ENCODE measurements around the gene SFI1.

SFI1 gene

DNA sequence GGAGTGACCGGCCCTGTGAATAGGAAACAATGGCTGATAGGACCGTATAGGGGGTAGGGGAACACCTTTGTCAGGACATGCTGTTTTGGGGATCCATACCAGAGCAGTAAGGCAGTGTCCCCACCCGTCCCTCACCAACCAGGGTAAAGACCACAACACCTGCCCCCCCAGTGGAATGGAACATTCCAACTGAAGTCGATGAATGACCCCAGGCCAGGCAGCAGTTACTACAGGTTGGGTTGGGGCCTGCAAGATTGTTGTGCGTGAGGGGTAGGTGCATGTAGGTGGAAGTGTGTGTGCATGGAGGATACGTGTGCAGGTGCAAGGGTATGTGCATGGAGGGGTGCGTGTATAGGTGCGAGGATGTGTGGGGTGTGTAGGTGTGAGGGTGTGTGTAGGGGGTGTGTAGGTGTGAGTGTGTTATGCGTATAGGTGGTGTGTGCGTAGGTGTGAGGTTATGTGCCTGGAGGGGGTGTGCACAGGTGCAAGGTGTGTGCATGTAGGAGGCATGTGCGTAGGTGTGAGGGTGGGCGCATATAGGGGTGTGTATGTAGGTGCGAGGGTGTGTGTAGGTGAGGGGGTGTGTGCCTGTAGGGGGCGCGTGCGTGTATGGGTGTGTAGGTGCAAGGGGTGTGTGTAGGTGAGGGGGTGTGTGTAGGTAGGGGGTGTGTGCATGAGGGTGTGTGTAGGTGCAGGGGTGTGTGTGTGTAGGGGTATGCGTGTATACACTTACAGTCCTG lies 132.8 kb downstream of the SFI1 start:
- Histone ChIP-seq H3K4me3 (ENCODE audit: control insufficient read depth in 1 of 7, extremely low read depth in 1 of 7, insufficient read depth in 4 of 7, low read depth in 2 of 7, low read length in 6 of 7) (peak overlapping the region in 5 of 7 experiments; percentile 67 to 86 (median 78)), H3K4me1 (ENCODE audit: control extremely low read depth in 1 of 4, control insufficient read depth in 4 of 4, insufficient read depth in 4 of 4, low read length in 3 of 4) (peaks cover 0 to 52% (median 38%) of the 10 kb centered on the region in 4 experiments), H3K27me3 (replicated peaks in 2 of 5; ENCODE audit: control insufficient read depth in 4 of 5, insufficient read depth in 5 of 5, low read length in 4 of 5) (no peaks in the 10 kb centered on the region), H3K36me3 (ENCODE audit: control insufficient read depth in 4 of 4, insufficient read depth in 4 of 4, low read length in 3 of 4) (peaks cover 3 to 68% (median 20%) of the 10 kb centered on the region in 4 experiments), H3K27ac (ENCODE audit: insufficient read depth in 1 of 2, low read depth in 1 of 2, low read length in 2 of 2, poor library complexity in 1 of 2, severe bottlenecking in 2 of 2) (peak overlapping the region in 1 of 2 experiments; percentile 82), H3K9me3 (ENCODE audit: control extremely low read depth in 1 of 5, control insufficient read depth in 4 of 5, insufficient read depth in 2 of 5, low read depth in 1 of 5, low read length in 4 of 5) (no peaks in the 10 kb centered on the region)
- CTCF ChIA-PET, result interaction anchor here (1.5 kb wide), 1 partner anchor 9 kb away, joined by 6 read pairs; no protein-coding TSS in a partner anchor
- POLR2A ChIA-PET, result no interaction called here
- WGBS (ENCODE audit: insufficient coverage), result 94% methylated on average over 10 of the region's 17 CpGs
- DNase-seq, result no peak

DNA sequence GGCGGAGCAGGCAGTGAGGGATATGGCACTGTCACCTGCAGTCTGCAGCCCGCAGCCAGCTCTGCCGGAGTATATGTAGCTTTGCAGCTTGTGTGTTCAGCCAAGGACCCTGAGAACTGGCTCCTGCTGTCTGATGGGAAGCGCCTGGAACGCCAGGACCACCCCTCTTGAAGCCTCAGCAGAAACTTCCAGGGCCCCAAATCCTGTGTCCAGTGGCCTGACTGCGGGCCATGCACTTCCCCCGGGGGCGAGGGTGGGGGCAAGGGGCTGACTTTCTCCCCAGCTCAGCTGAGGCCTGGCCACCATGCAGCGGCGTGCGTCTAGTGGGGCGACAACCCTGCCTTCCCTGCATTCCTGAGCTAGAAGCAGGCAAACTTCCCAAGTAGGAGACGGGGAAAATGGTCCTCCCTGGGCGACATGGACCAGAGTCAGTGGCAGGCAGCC lies 133.4 kb downstream of the SFI1 start:
- DNase-seq, result no peak
- ChIA-PET CTCF (interaction anchor here (1.5 to 1.9 kb wide), 2 partner anchors 9 to 73 kb away, joined by 6 to 11 read pairs; no protein-coding TSS in a partner anchor), POLR2A (interaction anchor here (0.5 kb wide), 1 partner anchor 62 kb away, joined by 3 read pairs; no protein-coding TSS in a partner anchor)
- peak overlapping the region; percentile 23 to 86 (median 74) for H3K4me3 ChIP-seq (ENCODE audit: control insufficient read depth in 1 of 7, extremely low read depth in 1 of 7, insufficient read depth in 4 of 7, low read depth in 2 of 7, low read length in 6 of 7)
- H3K36me3 ChIP-seq (ENCODE audit: control insufficient read depth in 4 of 4, insufficient read depth in 4 of 4, low read length in 3 of 4), result peaks cover 3 to 63% (median 17%) of the 10 kb centered on the region in 4 experiments
- no peaks in the 10 kb centered on the region for H3K9me3 ChIP-seq (ENCODE audit: control extremely low read depth in 1 of 5, control insufficient read depth in 4 of 5, insufficient read depth in 2 of 5, low read depth in 1 of 5, low read length in 4 of 5)
- WGBS (ENCODE audit: insufficient coverage), result 58% methylated on average over 13 of the region's 14 CpGs
- H3K27me3 ChIP-seq (replicated peaks in 2 of 5; ENCODE audit: control insufficient read depth in 4 of 5, insufficient read depth in 5 of 5, low read length in 4 of 5), result no peaks in the 10 kb centered on the region
- H3K4me1 ChIP-seq (ENCODE audit: control extremely low read depth in 1 of 4, control insufficient read depth in 4 of 4, insufficient read depth in 4 of 4, low read length in 3 of 4), result peaks cover 0 to 52% (median 38%) of the 10 kb centered on the region in 4 experiments
- H3K27ac ChIP-seq (ENCODE audit: insufficient read depth in 1 of 2, low read depth in 1 of 2, low read length in 2 of 2, poor library complexity in 1 of 2, severe bottlenecking in 2 of 2), result peak overlapping the region; percentile 40 to 82

DNA sequence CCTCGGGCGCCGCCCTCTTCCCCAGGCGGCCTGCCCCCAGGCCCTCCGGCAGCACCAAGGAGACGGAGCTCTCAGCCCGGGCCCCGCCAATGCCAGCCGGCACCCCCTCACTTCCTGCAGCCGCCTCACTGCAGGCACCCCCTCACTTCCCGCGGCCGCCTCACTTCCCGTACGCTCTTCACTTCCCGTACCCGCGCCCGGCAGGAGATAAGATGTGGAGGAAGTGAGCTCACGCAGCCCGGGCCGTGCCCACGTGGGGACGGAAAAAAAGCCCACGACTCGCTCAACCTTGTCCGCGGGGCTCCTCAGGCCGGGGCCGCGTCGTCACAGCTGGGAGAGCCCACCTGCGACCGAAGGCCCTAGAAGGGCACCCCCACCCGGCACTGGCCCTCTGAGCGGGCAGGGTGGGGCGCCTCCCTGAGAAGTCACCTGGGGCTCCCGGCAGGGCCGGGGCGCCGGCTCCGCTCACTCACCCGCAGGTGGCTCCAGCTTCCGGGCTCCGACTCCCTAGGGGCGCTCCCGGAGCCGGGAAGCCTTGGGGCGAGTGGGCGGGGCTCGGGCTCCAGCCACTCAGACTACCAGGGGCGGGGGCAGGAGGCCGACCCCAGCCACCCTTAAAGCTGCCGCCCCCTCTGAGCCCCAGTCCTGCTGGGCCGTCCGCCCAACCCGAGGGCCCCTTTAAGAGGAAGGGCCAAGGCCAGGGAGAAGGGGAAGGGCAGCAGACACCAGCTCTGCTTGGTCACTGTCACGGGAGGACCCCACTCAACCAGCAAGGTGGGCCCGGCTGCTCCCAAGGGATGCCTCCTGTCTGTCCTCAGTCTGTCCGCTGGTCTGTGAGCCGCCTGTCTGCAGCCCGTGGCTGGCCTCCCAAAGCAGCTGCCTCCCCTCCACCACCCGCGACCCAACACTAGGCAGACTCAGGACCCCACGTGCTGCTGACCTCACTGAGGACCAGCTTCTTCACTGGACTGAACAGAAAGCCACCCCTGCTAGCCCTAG lies 134.3 kb downstream of the SFI1 start:
- peak; percentile 91 to 97 (median 93) for DNase-seq
- H3K4me1 ChIP-seq (ENCODE audit: control extremely low read depth in 1 of 4, control insufficient read depth in 4 of 4, insufficient read depth in 4 of 4, low read length in 3 of 4), result peaks cover 0 to 55% (median 38%) of the 10 kb centered on the region in 4 experiments
- ChIA-PET CTCF (interaction anchor here (0.8 to 5.4 kb wide), 12 partner anchors 10 to 179 kb away, joined by 3 to 39 read pairs (median 5); partner anchors contain the start of gene PISD), POLR2A (interaction anchor here (0.5 kb wide), 1 partner anchor 63 kb away, joined by 3 read pairs; no protein-coding TSS in a partner anchor)
- peaks cover 3 to 55% (median 13%) of the 10 kb centered on the region in 4 experiments for H3K36me3 ChIP-seq (ENCODE audit: control insufficient read depth in 4 of 4, insufficient read depth in 4 of 4, low read length in 3 of 4)
- no peaks in the 10 kb centered on the region for H3K27me3 ChIP-seq (replicated peaks in 2 of 5; ENCODE audit: control insufficient read depth in 4 of 5, insufficient read depth in 5 of 5, low read length in 4 of 5)
- 2% methylated on average over 58 of the region's 65 CpGs for WGBS (ENCODE audit: insufficient coverage)
- peak overlapping the region; percentile 40 to 82 for H3K27ac ChIP-seq (ENCODE audit: insufficient read depth in 1 of 2, low read depth in 1 of 2, low read length in 2 of 2, poor library complexity in 1 of 2, severe bottlenecking in 2 of 2)
- H3K9me3 ChIP-seq (ENCODE audit: control extremely low read depth in 1 of 5, control insufficient read depth in 4 of 5, insufficient read depth in 2 of 5, low read depth in 1 of 5, low read length in 4 of 5), result no peaks in the 10 kb centered on the region
- peak overlapping the region; percentile 23 to 86 (median 74) for H3K4me3 ChIP-seq (ENCODE audit: control insufficient read depth in 1 of 7, extremely low read depth in 1 of 7, insufficient read depth in 4 of 7, low read depth in 2 of 7, low read length in 6 of 7)

DNA sequence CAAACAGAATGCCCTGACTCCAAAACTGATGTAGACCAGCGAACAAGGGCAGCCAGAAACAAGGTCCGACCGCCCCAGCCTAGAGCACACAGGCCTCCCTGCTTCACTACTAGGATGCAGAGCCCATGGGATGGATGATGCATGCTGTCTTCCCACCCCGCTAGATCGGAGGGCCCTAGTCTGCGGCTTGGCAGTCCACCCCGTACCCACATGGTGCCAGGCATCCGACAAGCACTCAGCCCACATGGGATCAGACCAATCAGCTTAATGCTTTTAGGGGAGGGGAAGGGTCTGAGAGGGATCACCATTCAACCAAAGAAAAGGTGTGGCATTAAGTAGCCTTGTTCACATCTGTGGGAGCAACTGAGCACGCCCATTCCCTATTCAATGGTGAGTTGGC lies 135.1 kb downstream of the SFI1 start:
- peak overlapping the region in 4 of 7 experiments; percentile 67 to 86 (median 76) for H3K4me3 ChIP-seq (ENCODE audit: control insufficient read depth in 1 of 7, extremely low read depth in 1 of 7, insufficient read depth in 4 of 7, low read depth in 2 of 7, low read length in 6 of 7)
- H3K36me3 ChIP-seq (ENCODE audit: control insufficient read depth in 4 of 4, insufficient read depth in 4 of 4, low read length in 3 of 4), result peaks cover 3 to 47% (median 8%) of the 10 kb centered on the region in 4 experiments
- peak overlapping the region in 1 of 2 experiments; percentile 82 for H3K27ac ChIP-seq (ENCODE audit: insufficient read depth in 1 of 2, low read depth in 1 of 2, low read length in 2 of 2, poor library complexity in 1 of 2, severe bottlenecking in 2 of 2)
- CTCF ChIA-PET, result interaction anchor here (0.8 to 5.4 kb wide), 11 partner anchors 9 to 179 kb away, joined by 3 to 39 read pairs (median 4); partner anchors contain the start of gene PISD
- H3K9me3 ChIP-seq (ENCODE audit: control extremely low read depth in 1 of 5, control insufficient read depth in 4 of 5, insufficient read depth in 2 of 5, low read depth in 1 of 5, low read length in 4 of 5), result no peaks in the 10 kb centered on the region
- POLR2A ChIA-PET, result no interaction called here
- peaks cover 0 to 56% (median 39%) of the 10 kb centered on the region in 4 experiments for H3K4me1 ChIP-seq (ENCODE audit: control extremely low read depth in 1 of 4, control insufficient read depth in 4 of 4, insufficient read depth in 4 of 4, low read length in 3 of 4)
- no peak for DNase-seq
- no peaks in the 10 kb centered on the region for H3K27me3 ChIP-seq (replicated peaks in 2 of 5; ENCODE audit: control insufficient read depth in 4 of 5, insufficient read depth in 5 of 5, low read length in 4 of 5)
- WGBS (ENCODE audit: insufficient coverage), result 84% methylated on average over 4 of the region's 9 CpGs

DNA sequence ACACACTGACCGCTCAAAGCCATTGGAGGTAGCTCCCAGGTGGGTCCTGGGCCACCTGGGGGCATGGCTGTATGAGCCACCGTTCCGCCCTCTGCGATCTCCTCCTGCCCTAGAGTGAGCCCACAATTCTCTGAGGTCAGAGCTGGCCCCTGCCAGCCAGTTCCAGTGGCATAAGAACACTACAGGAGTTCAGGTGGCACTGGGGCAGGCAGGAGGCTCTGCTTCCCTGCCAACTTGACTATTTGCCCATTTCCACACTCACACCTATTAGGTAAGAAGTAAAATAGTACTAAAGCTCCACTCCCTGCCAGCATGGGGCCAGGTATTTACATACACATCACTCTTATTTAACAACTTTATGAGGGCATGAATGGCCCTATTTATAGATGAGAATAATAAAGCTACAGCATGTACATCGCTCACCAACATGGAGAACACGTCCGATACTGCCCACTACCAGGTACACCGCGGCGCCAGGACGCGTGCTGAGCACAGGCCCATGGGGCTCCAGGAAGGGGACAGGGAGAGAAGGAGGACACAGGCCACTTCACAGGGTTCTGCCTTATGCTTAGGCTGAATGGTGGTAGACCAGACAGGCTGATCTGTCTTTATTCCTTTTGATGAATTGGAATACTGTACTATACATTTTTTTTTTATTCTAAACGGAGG lies 139.4 kb downstream of the SFI1 start:
- ChIA-PET CTCF (interaction anchor here (0.6 to 6.4 kb wide), 7 partner anchors 9 to 79 kb away, joined by 3 to 48 read pairs (median 6); partner anchors contain the start of gene PISD), POLR2A (interaction anchor here (0.6 kb wide), 1 partner anchor 121 kb away, joined by 3 read pairs; no protein-coding TSS in a partner anchor)
- DNase-seq, result no peak
- no peak overlapping the region for H3K27ac ChIP-seq (ENCODE audit: insufficient read depth in 1 of 2, low read depth in 1 of 2, low read length in 2 of 2, poor library complexity in 1 of 2, severe bottlenecking in 2 of 2)
- peak overlapping the region in 1 of 7 experiments; percentile 3 for H3K4me3 ChIP-seq (ENCODE audit: control insufficient read depth in 1 of 7, extremely low read depth in 1 of 7, insufficient read depth in 4 of 7, low read depth in 2 of 7, low read length in 6 of 7)
- peaks cover 4 to 56% (median 40%) of the 10 kb centered on the region in 4 experiments for H3K4me1 ChIP-seq (ENCODE audit: control extremely low read depth in 1 of 4, control insufficient read depth in 4 of 4, insufficient read depth in 4 of 4, low read length in 3 of 4)
- H3K27me3 ChIP-seq (replicated peaks in 2 of 5; ENCODE audit: control insufficient read depth in 4 of 5, insufficient read depth in 5 of 5, low read length in 4 of 5), result no peaks in the 10 kb centered on the region
- H3K36me3 ChIP-seq (ENCODE audit: control insufficient read depth in 4 of 4, insufficient read depth in 4 of 4, low read length in 3 of 4), result peaks cover 0 to 16% (median 4%) of the 10 kb centered on the region in 4 experiments
- H3K9me3 ChIP-seq (ENCODE audit: control extremely low read depth in 1 of 5, control insufficient read depth in 4 of 5, insufficient read depth in 2 of 5, low read depth in 1 of 5, low read length in 4 of 5), result no peaks in the 10 kb centered on the region
- 96% methylated on average over 13 of the region's 13 CpGs for WGBS (ENCODE audit: insufficient coverage)

DNA sequence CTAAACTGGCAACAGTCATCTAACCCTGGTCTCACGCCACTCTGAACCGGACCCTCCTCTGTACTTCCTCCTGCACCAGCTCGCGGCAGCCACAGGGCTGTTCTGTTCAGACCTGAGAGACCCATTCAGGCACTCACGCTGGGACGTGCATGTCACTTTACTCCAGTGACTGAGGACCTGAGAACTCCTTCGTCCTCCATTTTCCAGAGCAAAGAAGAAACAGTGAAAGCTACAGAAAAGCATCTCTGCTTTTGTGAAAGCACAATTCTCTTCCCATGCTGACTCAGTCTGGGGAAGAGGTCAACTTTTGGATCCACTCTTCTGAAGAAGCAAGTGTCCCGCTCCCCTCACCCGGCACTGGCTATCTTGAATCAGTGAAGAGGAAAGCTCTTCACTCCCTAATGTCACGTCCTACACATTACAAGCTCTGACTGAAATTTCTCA lies 141.1 kb downstream of the SFI1 start:
- Histone ChIP-seq H3K9me3 (ENCODE audit: control extremely low read depth in 1 of 5, control insufficient read depth in 4 of 5, insufficient read depth in 2 of 5, low read depth in 1 of 5, low read length in 4 of 5) (no peaks in the 10 kb centered on the region), H3K27me3 (replicated peaks in 2 of 5; ENCODE audit: control insufficient read depth in 4 of 5, insufficient read depth in 5 of 5, low read length in 4 of 5) (no peaks in the 10 kb centered on the region), H3K27ac (ENCODE audit: insufficient read depth in 1 of 2, low read depth in 1 of 2, low read length in 2 of 2, poor library complexity in 1 of 2, severe bottlenecking in 2 of 2) (peak overlapping the region; percentile 75 to 87), H3K4me3 (ENCODE audit: control insufficient read depth in 1 of 7, extremely low read depth in 1 of 7, insufficient read depth in 4 of 7, low read depth in 2 of 7, low read length in 6 of 7) (peak overlapping the region; percentile 4 to 80 (median 63)), H3K4me1 (ENCODE audit: control extremely low read depth in 1 of 4, control insufficient read depth in 4 of 4, insufficient read depth in 4 of 4, low read length in 3 of 4) (peaks cover 4 to 50% (median 36%) of the 10 kb centered on the region in 4 experiments), H3K36me3 (ENCODE audit: control insufficient read depth in 4 of 4, insufficient read depth in 4 of 4, low read length in 3 of 4) (peaks cover 0 to 10% (median 2%) of the 10 kb centered on the region in 4 experiments)
- POLR2A ChIA-PET, result interaction anchor here (1.2 kb wide), 1 partner anchor 24 kb away, joined by 3 read pairs; the partner anchor contains the start of gene PISD
- peak; percentile 56 to 78 (median 69) for DNase-seq
- CTCF ChIA-PET, result interaction anchor here (0.5 to 6.4 kb wide), 9 partner anchors 11 to 330 kb away, joined by 3 to 48 read pairs (median 4); partner anchors contain the start of gene PISD
- WGBS (ENCODE audit: insufficient coverage), result 7% methylated on average over 9 of the region's 10 CpGs

All from common myeloid progenitor, CD34-positive (primary cell).